ENCODE measurements around the gene LHX2.

The LHX2 gene

GRCh38 chr9:124020520-124021384 is 9.2 kb downstream of the LHX2 start:
- Histone ChIP-seq H3K36me3 (ENCODE audit: control insufficient read depth in 2 of 2, insufficient read depth in 2 of 2, low read length in 2 of 2) (no peaks in the 10 kb centered on the region), H3K9me3 (ENCODE audit: control insufficient read depth in 2 of 2, low read length in 2 of 2) (no peaks in the 10 kb centered on the region), H3K9ac (ENCODE audit: low read length in 2 of 2) (no peak overlapping the region), H3K4me1 (ENCODE audit: control insufficient read depth, insufficient read depth, low read length) (peaks cover 24% of the 10 kb centered on the region), H3K4me3 (ENCODE audit: low read length in 2 of 2) (no peak overlapping the region), H3K27me3 (ENCODE audit: control insufficient read depth in 1 of 2, insufficient read depth in 2 of 2, low read length in 2 of 2) (peaks cover 72 to 82% of the 10 kb centered on the region in 2 donors), H3K27ac (ENCODE audit: low read length) (no peak overlapping the region)

- Histone ChIP-seq H3K27ac (ENCODE audit: low read length) (no peak overlapping the region), H3K36me3 (ENCODE audit: control insufficient read depth in 2 of 2, insufficient read depth in 2 of 2, low read length in 2 of 2) (no peaks in the 10 kb centered on the region), H3K9ac (ENCODE audit: low read length in 2 of 2) (no peak overlapping the region), H3K4me1 (ENCODE audit: control insufficient read depth, insufficient read depth, low read length) (peaks cover 24% of the 10 kb centered on the region), H3K27me3 (ENCODE audit: control insufficient read depth in 1 of 2, insufficient read depth in 2 of 2, low read length in 2 of 2) (peaks cover 68 to 77% of the 10 kb centered on the region in 2 donors), H3K4me3 (ENCODE audit: low read length in 2 of 2) (no peak overlapping the region), H3K9me3 (ENCODE audit: control insufficient read depth in 2 of 2, low read length in 2 of 2) (no peaks in the 10 kb centered on the region)
Observed at GRCh38 chr9:124021385-124021769, 9.8 kb downstream of the LHX2 start.

GRCh38 chr9:124022201-124023121 is 10.9 kb downstream of the LHX2 start:
- Histone ChIP-seq H3K27me3 (ENCODE audit: control insufficient read depth in 1 of 2, insufficient read depth in 2 of 2, low read length in 2 of 2) (peaks cover 58 to 67% of the 10 kb centered on the region in 2 donors), H3K9ac (ENCODE audit: low read length in 2 of 2) (no peak overlapping the region), H3K27ac (ENCODE audit: low read length) (no peak overlapping the region), H3K36me3 (ENCODE audit: control insufficient read depth in 2 of 2, insufficient read depth in 2 of 2, low read length in 2 of 2) (no peaks in the 10 kb centered on the region), H3K4me3 (ENCODE audit: low read length in 2 of 2) (no peak overlapping the region), H3K4me1 (ENCODE audit: control insufficient read depth, insufficient read depth, low read length) (peaks cover 14% of the 10 kb centered on the region), H3K9me3 (ENCODE audit: control insufficient read depth in 2 of 2, low read length in 2 of 2) (no peaks in the 10 kb centered on the region)

DNA sequence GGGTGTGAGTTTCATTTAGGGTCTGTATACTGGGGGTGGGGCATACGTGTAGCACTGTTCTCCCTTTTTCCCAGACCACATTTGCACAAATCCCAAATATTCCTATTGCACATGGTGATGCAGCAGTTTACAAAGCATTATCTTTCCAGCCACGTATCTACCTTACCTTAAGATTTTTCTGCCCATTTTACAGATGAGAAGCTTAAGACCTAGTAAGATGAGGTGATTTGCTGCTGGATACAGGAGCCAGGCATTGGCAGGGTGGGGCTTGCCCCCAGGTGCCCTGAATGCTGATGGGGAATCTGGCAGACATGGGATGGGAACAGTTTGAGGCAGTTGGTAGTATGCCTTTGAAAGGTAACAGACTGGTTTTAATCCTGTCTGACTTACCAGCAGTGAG is 12.5 kb downstream of the LHX2 start:
- Histone ChIP-seq H3K4me3 (ENCODE audit: low read length in 2 of 2) (no peak overlapping the region), H3K4me1 (ENCODE audit: control insufficient read depth, insufficient read depth, low read length) (peaks cover 3% of the 10 kb centered on the region), H3K36me3 (ENCODE audit: control insufficient read depth in 2 of 2, insufficient read depth in 2 of 2, low read length in 2 of 2) (no peaks in the 10 kb centered on the region), H3K9ac (ENCODE audit: low read length in 2 of 2) (no peak overlapping the region), H3K27me3 (ENCODE audit: control insufficient read depth in 1 of 2, insufficient read depth in 2 of 2, low read length in 2 of 2) (peaks cover 49 to 50% of the 10 kb centered on the region in 2 donors), H3K27ac (ENCODE audit: low read length) (no peak overlapping the region), H3K9me3 (ENCODE audit: control insufficient read depth in 2 of 2, low read length in 2 of 2) (no peaks in the 10 kb centered on the region)

- H3K27me3 ChIP-seq (ENCODE audit: control insufficient read depth in 1 of 2, insufficient read depth in 2 of 2, low read length in 2 of 2), result peaks cover 26 to 33% of the 10 kb centered on the region in 2 donors
- H3K4me3 ChIP-seq (ENCODE audit: low read length in 2 of 2), result no peak overlapping the region
- H3K9ac ChIP-seq (ENCODE audit: low read length in 2 of 2), result no peak overlapping the region
- H3K36me3 ChIP-seq (ENCODE audit: control insufficient read depth in 2 of 2, insufficient read depth in 2 of 2, low read length in 2 of 2), result no peaks in the 10 kb centered on the region
- H3K9me3 ChIP-seq (ENCODE audit: control insufficient read depth in 2 of 2, low read length in 2 of 2), result no peaks in the 10 kb centered on the region
- no peaks in the 10 kb centered on the region for H3K4me1 ChIP-seq (ENCODE audit: control insufficient read depth, insufficient read depth, low read length)
- no peak overlapping the region for H3K27ac ChIP-seq (ENCODE audit: low read length)
Observed at GRCh38 chr9:124029617-124030016, 18.0 kb downstream of the LHX2 start.

- Histone ChIP-seq H3K9ac (ENCODE audit: low read length in 2 of 2) (no peak overlapping the region), H3K9me3 (ENCODE audit: control insufficient read depth in 2 of 2, low read length in 2 of 2) (no peaks in the 10 kb centered on the region), H3K4me3 (ENCODE audit: low read length in 2 of 2) (no peak overlapping the region), H3K27ac (ENCODE audit: low read length) (no peak overlapping the region), H3K27me3 (ENCODE audit: control insufficient read depth in 1 of 2, insufficient read depth in 2 of 2, low read length in 2 of 2) (peaks cover 32 to 39% of the 10 kb centered on the region in 2 donors), H3K4me1 (ENCODE audit: control insufficient read depth, insufficient read depth, low read length) (no peaks in the 10 kb centered on the region), H3K36me3 (ENCODE audit: control insufficient read depth in 2 of 2, insufficient read depth in 2 of 2, low read length in 2 of 2) (no peaks in the 10 kb centered on the region)
Observed at GRCh38 chr9:124030969-124031451, 19.4 kb downstream of the LHX2 start.

GRCh38 chr9:124032247-124032646 is 20.7 kb downstream of the LHX2 start:
- Histone ChIP-seq H3K27ac (ENCODE audit: low read length) (no peak overlapping the region), H3K9ac (ENCODE audit: low read length in 2 of 2) (no peak overlapping the region), H3K9me3 (ENCODE audit: control insufficient read depth in 2 of 2, low read length in 2 of 2) (no peaks in the 10 kb centered on the region), H3K36me3 (ENCODE audit: control insufficient read depth in 2 of 2, insufficient read depth in 2 of 2, low read length in 2 of 2) (no peaks in the 10 kb centered on the region), H3K4me3 (ENCODE audit: low read length in 2 of 2) (no peak overlapping the region), H3K4me1 (ENCODE audit: control insufficient read depth, insufficient read depth, low read length) (no peaks in the 10 kb centered on the region), H3K27me3 (ENCODE audit: control insufficient read depth in 1 of 2, insufficient read depth in 2 of 2, low read length in 2 of 2) (peaks cover 41% of the 10 kb centered on the region in 2 donors)

- Histone ChIP-seq H3K27me3 (ENCODE audit: control insufficient read depth in 1 of 2, insufficient read depth in 2 of 2, low read length in 2 of 2) (peaks cover 49 to 50% of the 10 kb centered on the region in 2 donors), H3K36me3 (ENCODE audit: control insufficient read depth in 2 of 2, insufficient read depth in 2 of 2, low read length in 2 of 2) (no peaks in the 10 kb centered on the region), H3K4me1 (ENCODE audit: control insufficient read depth, insufficient read depth, low read length) (no peaks in the 10 kb centered on the region), H3K9me3 (ENCODE audit: control insufficient read depth in 2 of 2, low read length in 2 of 2) (no peaks in the 10 kb centered on the region), H3K9ac (ENCODE audit: low read length in 2 of 2) (no peak overlapping the region), H3K27ac (ENCODE audit: low read length) (no peak overlapping the region), H3K4me3 (ENCODE audit: low read length in 2 of 2) (no peak overlapping the region)
Observed at GRCh38 chr9:124033348-124033747, 21.8 kb downstream of the LHX2 start.

DNA sequence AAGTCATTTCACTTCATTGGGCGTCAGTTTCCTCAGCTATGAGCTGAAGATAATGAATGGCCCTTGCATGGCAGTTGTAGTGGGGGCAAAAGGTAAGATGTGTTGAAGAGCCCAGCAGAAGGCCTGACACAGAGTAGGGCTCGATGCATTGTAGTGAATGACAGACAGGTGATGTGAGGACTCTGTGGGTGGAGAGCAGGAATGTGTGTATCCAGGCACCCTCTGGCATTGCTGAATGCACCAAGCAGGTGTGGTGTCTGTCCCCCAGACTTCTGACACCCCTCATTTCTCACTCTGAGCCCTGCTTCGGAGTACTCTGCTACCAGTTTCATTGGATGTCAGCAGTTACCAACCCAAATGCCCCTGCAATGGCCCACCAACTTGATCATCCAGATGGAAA is 22.4 kb downstream of the LHX2 start:
- H3K4me1 ChIP-seq (ENCODE audit: control insufficient read depth, insufficient read depth, low read length), result no peaks in the 10 kb centered on the region
- H3K27ac ChIP-seq (ENCODE audit: low read length), result no peak overlapping the region
- H3K9me3 ChIP-seq (ENCODE audit: control insufficient read depth in 2 of 2, low read length in 2 of 2), result no peaks in the 10 kb centered on the region
- peaks cover 50 to 52% of the 10 kb centered on the region in 2 donors for H3K27me3 ChIP-seq (ENCODE audit: control insufficient read depth in 1 of 2, insufficient read depth in 2 of 2, low read length in 2 of 2)
- H3K9ac ChIP-seq (ENCODE audit: low read length in 2 of 2), result no peak overlapping the region
- no peak overlapping the region for H3K4me3 ChIP-seq (ENCODE audit: low read length in 2 of 2)
- H3K36me3 ChIP-seq (ENCODE audit: control insufficient read depth in 2 of 2, insufficient read depth in 2 of 2, low read length in 2 of 2), result no peaks in the 10 kb centered on the region

DNA sequence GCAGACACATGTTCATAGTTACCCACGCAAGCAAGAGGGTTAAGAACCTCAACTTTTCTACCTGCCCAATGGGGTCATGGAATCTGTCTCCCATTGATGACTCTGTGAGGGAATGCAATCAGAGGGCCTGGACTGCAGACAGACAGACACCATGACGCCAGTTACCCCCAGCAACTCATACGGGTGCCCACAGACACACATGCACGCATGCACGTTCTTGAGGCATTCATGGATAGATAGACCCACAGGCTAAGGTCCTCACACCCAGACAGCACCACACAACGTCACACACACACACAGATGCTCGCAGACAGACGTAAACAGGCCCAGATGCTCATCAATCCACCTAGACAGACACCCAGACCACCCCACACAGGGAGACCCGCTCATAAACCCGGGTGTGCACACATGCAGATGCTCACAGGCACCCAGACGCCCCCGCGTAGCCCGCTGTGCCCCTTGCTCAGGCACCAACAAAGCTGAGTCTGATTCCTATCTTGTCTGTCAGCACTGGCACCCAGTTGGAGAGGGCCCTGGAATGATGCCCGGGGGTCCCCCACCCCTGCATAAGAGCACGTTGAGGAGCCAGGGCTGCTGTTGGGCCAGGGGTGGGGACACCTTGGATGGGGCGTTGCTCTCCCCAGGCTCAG is 23.6 kb downstream of the LHX2 start:
- Histone ChIP-seq H3K36me3 (ENCODE audit: control insufficient read depth in 2 of 2, insufficient read depth in 2 of 2, low read length in 2 of 2) (no peaks in the 10 kb centered on the region), H3K4me3 (ENCODE audit: low read length in 2 of 2) (no peak overlapping the region), H3K9ac (ENCODE audit: low read length in 2 of 2) (no peak overlapping the region), H3K27me3 (ENCODE audit: control insufficient read depth in 1 of 2, insufficient read depth in 2 of 2, low read length in 2 of 2) (peaks cover 50 to 54% of the 10 kb centered on the region in 2 donors), H3K4me1 (ENCODE audit: control insufficient read depth, insufficient read depth, low read length) (no peaks in the 10 kb centered on the region), H3K27ac (ENCODE audit: low read length) (no peak overlapping the region), H3K9me3 (ENCODE audit: control insufficient read depth in 2 of 2, low read length in 2 of 2) (no peaks in the 10 kb centered on the region)

All from stomach smooth muscle (tissue), 2 donors.